Loucy (cell line): ENCODE results near the gene TLL1.

Source experiments
- H2AFZ ChIP-seq: fragments of 200-600 bp; sonication (generic); 2 replicates; pipeline ENCODE4 v1.6.0; 2016; ENCODE audit warnings: antibody characterized with exemption, mild to moderate bottlenecking, low read length, moderate library complexity
- H3F3A ChIP-seq: fragments of 200-600 bp; 2 replicates; pipeline ENCODE4 v1.6.0; 2016; ENCODE audit warnings: antibody characterized with exemption, low read depth, mild to moderate bottlenecking
- H3K27me3 ChIP-seq: fragments of 200-600 bp; sonication (generic); 2 replicates; pipeline ENCODE4 v1.6.1; 2014; ENCODE audit warnings: low read length, mild to moderate bottlenecking; ENCODE audit not compliant: insufficient read depth, poor library complexity, severe bottlenecking
- H3K36me3 ChIP-seq: fragments of 200-600 bp; sonication (generic); 2 replicates; pipeline ENCODE4 v1.6.1; 2016; ENCODE audit warnings: low read length; ENCODE audit not compliant: insufficient read depth
- H3K4me1 ChIP-seq: fragments of 200-600 bp; sonication (generic); 2 replicates; pipeline ENCODE4 v1.5.1; 2014; ENCODE audit warnings: low read length, mild to moderate bottlenecking; ENCODE audit not compliant: insufficient read depth, poor library complexity, severe bottlenecking
- H3K4me2 ChIP-seq: fragments of 200-600 bp; sonication (generic); 2 replicates; pipeline ENCODE4 v1.6.0; 2014; ENCODE audit warnings: antibody characterized with exemption, low read length, low read depth, mild to moderate bottlenecking; ENCODE audit not compliant: poor library complexity, severe bottlenecking
- H3K4me3 ChIP-seq: fragments of 200-600 bp; sonication (generic); 2 replicates; pipeline ENCODE4 v1.5.1; 2014; ENCODE audit warnings: low read length, mild to moderate bottlenecking, mixed read lengths; ENCODE audit not compliant: poor library complexity, severe bottlenecking
- H3K79me2 ChIP-seq: fragments of 200-600 bp; sonication (generic); 2 replicates; pipeline ENCODE4 v1.6.1; 2014; ENCODE audit warnings: low read length; ENCODE audit not compliant: insufficient read depth
- H3K9ac ChIP-seq: fragments of 200-600 bp; sonication (generic); 2 replicates; pipeline ENCODE4 v1.6.0; 2014; ENCODE audit warnings: mild to moderate bottlenecking, low read depth, low read length, moderate library complexity; ENCODE audit not compliant: poor library complexity, severe bottlenecking
- H3K9me2 ChIP-seq: fragments of 200-600 bp; sonication (generic); replicated peaks from 2 replicates; pipeline ENCODE4 v1.6.1; 2016; ENCODE audit warnings: low read depth, low read length, mixed read lengths
- H3K9me3 ChIP-seq: fragments of 200-600 bp; sonication (generic); 2 replicates; pipeline ENCODE4 v1.6.1; 2014; ENCODE audit warnings: mild to moderate bottlenecking, antibody characterized with exemption, low read length, low read depth; ENCODE audit not compliant: insufficient read depth
- H4K20me1 ChIP-seq: fragments of 200-600 bp; sonication (generic); 2 replicates; pipeline ENCODE4 v1.6.0; 2014; ENCODE audit warnings: antibody characterized with exemption, low read length, mild to moderate bottlenecking; ENCODE audit not compliant: insufficient read depth, poor library complexity, severe bottlenecking
- EZH2phosphoT487 ChIP-seq: fragments of 200-600 bp; IDR thresholded peaks from 2 replicates; pipeline ENCODE4 v1.6.1; 2018; ENCODE audit warnings: antibody characterized with exemption, mild to moderate bottlenecking, moderate library complexity, borderline replicate concordance
- TF ChIP-seq, protein P1 (sequence below): fragments of 200-600 bp; sonication (generic); conservative IDR thresholded peaks from 2 replicates; pipeline ENCODE4 v1.5.1; 2014; ENCODE audit warnings: mild to moderate bottlenecking, antibody characterized with exemption, low read length

The TLL1 gene

GRCh38 chr4:165894159-165894558 lies 21.1 kb downstream of the TLL1 start:
- H3K9me2 ChIP-seq = no peaks in the 10 kb centered on the region
- no peaks in the 10 kb centered on the region for H3K36me3 ChIP-seq
- H3K4me3 ChIP-seq = no peak overlapping the region
- H3K27me3 ChIP-seq = no peaks in the 10 kb centered on the region
- no peak overlapping the region for H2AFZ ChIP-seq
- H3K4me2 ChIP-seq = no peak overlapping the region
- no peak for TF ChIP-seq EZH2phosphoT487
- H4K20me1 ChIP-seq = no peaks in the 10 kb centered on the region
- H3K79me2 ChIP-seq = no peaks in the 10 kb centered on the region
- no peaks in the 10 kb centered on the region for H3F3A ChIP-seq
- H3K4me1 ChIP-seq = no peaks in the 10 kb centered on the region
- no peak overlapping the region for H3K9ac ChIP-seq
- H3K9me3 ChIP-seq = peaks cover 12% of the 10 kb centered on the region; the same call in 1 of the 2 replicates

- H3K79me2 ChIP-seq = no peaks in the 10 kb centered on the region
- no peaks in the 10 kb centered on the region for H3F3A ChIP-seq
- H3K9me3 ChIP-seq = no peaks in the 10 kb centered on the region
- no peak overlapping the region for H3K4me2 ChIP-seq
- no peaks in the 10 kb centered on the region for H3K4me1 ChIP-seq
- H3K36me3 ChIP-seq = no peaks in the 10 kb centered on the region
- no peaks in the 10 kb centered on the region for H4K20me1 ChIP-seq
- H3K9me2 ChIP-seq = no peaks in the 10 kb centered on the region
- no peak overlapping the region for H2AFZ ChIP-seq
- TF ChIP-seq EZH2phosphoT487 = no peak
- TF ChIP-seq, protein P1, sequence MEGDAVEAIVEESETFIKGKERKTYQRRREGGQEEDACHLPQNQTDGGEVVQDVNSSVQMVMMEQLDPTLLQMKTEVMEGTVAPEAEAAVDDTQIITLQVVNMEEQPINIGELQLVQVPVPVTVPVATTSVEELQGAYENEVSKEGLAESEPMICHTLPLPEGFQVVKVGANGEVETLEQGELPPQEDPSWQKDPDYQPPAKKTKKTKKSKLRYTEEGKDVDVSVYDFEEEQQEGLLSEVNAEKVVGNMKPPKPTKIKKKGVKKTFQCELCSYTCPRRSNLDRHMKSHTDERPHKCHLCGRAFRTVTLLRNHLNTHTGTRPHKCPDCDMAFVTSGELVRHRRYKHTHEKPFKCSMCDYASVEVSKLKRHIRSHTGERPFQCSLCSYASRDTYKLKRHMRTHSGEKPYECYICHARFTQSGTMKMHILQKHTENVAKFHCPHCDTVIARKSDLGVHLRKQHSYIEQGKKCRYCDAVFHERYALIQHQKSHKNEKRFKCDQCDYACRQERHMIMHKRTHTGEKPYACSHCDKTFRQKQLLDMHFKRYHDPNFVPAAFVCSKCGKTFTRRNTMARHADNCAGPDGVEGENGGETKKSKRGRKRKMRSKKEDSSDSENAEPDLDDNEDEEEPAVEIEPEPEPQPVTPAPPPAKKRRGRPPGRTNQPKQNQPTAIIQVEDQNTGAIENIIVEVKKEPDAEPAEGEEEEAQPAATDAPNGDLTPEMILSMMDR = no peak
- H3K4me3 ChIP-seq = no peak overlapping the region
- no peaks in the 10 kb centered on the region for H3K27me3 ChIP-seq
- H3K9ac ChIP-seq = no peak overlapping the region
These were observed 32.5 kb downstream of the TLL1 start for GRCh38 chr4:165905405-165906027.

DNA sequence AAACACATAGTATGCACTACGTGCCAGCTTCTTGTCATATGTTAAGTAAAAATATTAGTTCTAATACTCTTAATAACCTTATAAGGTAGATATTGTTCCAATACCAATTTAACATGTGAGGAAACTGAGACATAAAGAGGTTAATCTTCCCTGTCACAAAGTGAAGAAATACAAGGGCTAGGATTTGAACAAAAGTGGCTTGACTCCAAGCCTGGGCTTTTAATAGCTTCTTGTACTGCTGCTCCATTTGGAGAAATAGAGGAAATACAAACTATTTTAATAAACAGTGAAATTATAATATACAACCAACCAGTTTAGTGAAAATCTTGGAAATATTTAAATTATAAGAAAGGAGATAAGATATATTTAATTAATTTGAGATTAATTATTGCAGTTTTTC lies 33.2 kb downstream of the TLL1 start:
- H3K4me1 ChIP-seq = no peaks in the 10 kb centered on the region

More for the DNA sequence above, 33.2 kb downstream of the TLL1 start:
- no peaks in the 10 kb centered on the region for H3K36me3 ChIP-seq
- H3K27me3 ChIP-seq = no peaks in the 10 kb centered on the region
- H3K79me2 ChIP-seq = no peaks in the 10 kb centered on the region
- no peak for TF ChIP-seq EZH2phosphoT487
- TF ChIP-seq, protein P1 = no peak
- no peak overlapping the region for H3K4me2 ChIP-seq
- no peak overlapping the region for H3K4me3 ChIP-seq
- H4K20me1 ChIP-seq = no peaks in the 10 kb centered on the region
- no peaks in the 10 kb centered on the region for H3K9me3 ChIP-seq
- H2AFZ ChIP-seq = no peak overlapping the region
- no peak overlapping the region for H3K9ac ChIP-seq
- no peaks in the 10 kb centered on the region for H3K9me2 ChIP-seq
- no peaks in the 10 kb centered on the region for H3F3A ChIP-seq
